Measurements from ENCODE around the gene C11orf24. TPM values are rescaled to one million over a fixed set of nuclear protein-coding genes. Genes with fewer than 3 reads are reported as not detected.

C11orf24 gene
- total and polyA plus RNA-seq, 10 of the 15 experiments (the other 5 are each of a cell fraction or from before 2014, with no cell fraction given) = 4.3 to 104 (median 41.4) TPM

GRCh38 chr11:68271023-68271780 lies 571 bp downstream of the C11orf24 start:
- peaks cover 56% of the 10 kb centered on the region for H3K79me2 ChIP-seq (ENCODE audit: control insufficient read depth, insufficient read depth, low read length)
- H3K9ac ChIP-seq (ENCODE audit: control insufficient read depth, insufficient read depth, low read length) = peak overlapping the region; percentile 94
- peaks cover 0 to 4% of the 10 kb centered on the region in 2 experiments; a peak in 3 of 4 replicates for H3K36me3 ChIP-seq (ENCODE audit: control insufficient read depth in 2 of 2, insufficient read depth in 2 of 2, low read length in 1 of 2)
- no peaks in the 10 kb centered on the region for H4K20me1 ChIP-seq (ENCODE audit: control insufficient read depth, insufficient read depth)
- WGBS (ENCODE audit: insufficient coverage, insufficient replicate concordance, low lambda C conversion rate, missing lambda C conversion rate) = 2% methylated on average over 21 of the region's 23 CpGs
- peak overlapping the region; percentile 89 for H3K4me2 ChIP-seq (ENCODE audit: control insufficient read depth, insufficient read depth)
- RAD21 ChIA-PET (ENCODE audit: unreplicated experiment) = interaction anchor here (0.8 to 4.0 kb wide), 8 partner anchors 11 to 262 kb away, joined by 3 to 39 read pairs (median 4); no protein-coding TSS in a partner anchor
- peak overlapping the region; percentile 95 for H3K4me3 ChIP-seq
- SMC1A ChIA-PET (ENCODE audit: uncharacterized antibody, unreplicated experiment) = interaction anchor here (0.9 to 9.9 kb wide), 9 partner anchors 11 to 110 kb away, joined by 3 to 102 read pairs (median 5); no protein-coding TSS in a partner anchor
- peaks cover 33% of the 10 kb centered on the region for H3K4me1 ChIP-seq (ENCODE audit: control insufficient read depth, insufficient read depth, low read length)
- no peak for DNase-seq (ENCODE audit: low read depth, low spot score)
- CTCF ChIA-PET = interaction anchor here (0.7 to 6.0 kb wide), 10 partner anchors 12 to 223 kb away, joined by 3 to 69 read pairs (median 5); no protein-coding TSS in a partner anchor
- intact Hi-C loops (cut with micrococcal nuclease; ENCODE audit: unreplicated experiment) = loop anchor here (1.0 kb wide), 1 partner anchor 26 kb away; no protein-coding TSS in a partner anchor
- no peak for FAIRE-seq
- in situ Hi-C loops (cut with MboI) = no loop called here
- ATAC-seq = peak; percentile 64
- no peak overlapping the region for H2AFZ ChIP-seq (ENCODE audit: control insufficient read depth, low read depth, low read length)
- POLR2A ChIA-PET = interaction anchor here (0.6 to 5.3 kb wide), 9 partner anchors 8 to 231 kb away, joined by 3 to 28 read pairs (median 4); partner anchors contain the start of gene LRP5
- H3K27me3 ChIP-seq (replicated peaks in 1 of 2; ENCODE audit: control insufficient read depth in 2 of 2, insufficient read depth in 2 of 2, low read length in 1 of 2) = no peaks in the 10 kb centered on the region
- peak overlapping the region; percentile 95 for H3K27ac ChIP-seq (ENCODE audit: control insufficient read depth, insufficient read depth)
- peaks cover 1% of the 10 kb centered on the region; the same call in 1 of the 3 replicates for H3K9me3 ChIP-seq (replicated peaks; ENCODE audit: control insufficient read depth, insufficient read depth, low read length)
- TSS peak; percentile 66 for BruUV-seq (replicated peaks)
- TF ChIP-seq RELA (IDR thresholded peaks at IDR 0.05; ENCODE audit: borderline replicate concordance, partially characterized antibody) = no peak
- TF ChIP-seq CEBPB (IDR thresholded peaks at IDR 0.05; ENCODE audit: borderline replicate concordance in 1 of 2, low read depth in 2 of 2, low read length in 2 of 2) = no peak
- TF ChIP-seq MTA3 (IDR thresholded peaks at IDR 0.05; ENCODE audit: borderline replicate concordance, low read length) = no peak
- TF ChIP-seq SRF (IDR thresholded peaks at IDR 0.05; ENCODE audit: low read depth in 2 of 2, low read length in 2 of 2) = no peak
- no peak for TF ChIP-seq RBBP5 (conservative IDR thresholded peaks at IDR 0.05)
- peak; percentile 65 for TF ChIP-seq RAD21 (IDR thresholded peaks at IDR 0.05; ENCODE audit: insufficient read depth, low read depth, low read length)
- TF ChIP-seq ZNF592 (IDR thresholded peaks at IDR 0.05) = no peak
- TF ChIP-seq BCL11A (IDR thresholded peaks at IDR 0.05; ENCODE audit: low read depth, low read length) = no peak
- no peak for TF ChIP-seq BCLAF1 (IDR thresholded peaks at IDR 0.05)
- TF ChIP-seq CEBPZ (IDR thresholded peaks at IDR 0.05; ENCODE audit: low read depth, low read length) = no peak
- TF ChIP-seq SMAD5 (IDR thresholded peaks at IDR 0.05; ENCODE audit: low read depth) = 0 out of 2 replicates have a peak, but pooled peaks have one; percentile 16
- TF ChIP-seq POU2F2 (IDR thresholded peaks at IDR 0.05; ENCODE audit: borderline replicate concordance, low read depth, low read length) = peak; percentile 45; the same call in 1 of the 3 replicates
